Neural progenitor cell (in vitro differentiated cells): ENCODE measurements around the gene TMEM179. TPM values are rescaled to one million over a fixed set of nuclear protein-coding genes. Genes with fewer than 3 reads are reported as not detected.

Experiments used
- DNase-seq: peaks from one replicate; pipeline ENCODE4 v3.0.0-alpha.2; 2016; ENCODE audit warnings: low spot score
- H2AFZ ChIP-seq: fragments of 200-600 bp; sonication (generic); replicated peaks from 2 replicates; pipeline ENCODE4 v1.6.1; 2016; ENCODE audit warnings: antibody characterized with exemption
- H3F3A ChIP-seq: fragments of 200-600 bp; sonication (generic); 2 replicates; pipeline ENCODE4 v1.6.1; 2016; ENCODE audit warnings: antibody characterized with exemption, low read depth
- H3K27ac ChIP-seq: fragments of 200-600 bp; sonication (generic); 2 replicates; pipeline ENCODE4 v1.5.1; 2016; ENCODE audit warnings: mild to moderate bottlenecking
- H3K27me3 ChIP-seq: fragments of 200-600 bp; sonication (generic); 2 replicates; pipeline ENCODE4 v1.6.1; 2016; ENCODE audit warnings: mild to moderate bottlenecking, moderate library complexity
- H3K36me3 ChIP-seq: fragments of 200-600 bp; sonication (generic); 2 replicates; pipeline ENCODE4 v1.5.1; 2016
- H3K4me1 ChIP-seq: fragments of 200-600 bp; sonication (generic); 2 replicates; pipeline ENCODE4 v1.6.1; 2016; ENCODE audit warnings: mixed run types
- H3K4me2 ChIP-seq: fragments of 200-600 bp; sonication (generic); 2 replicates; pipeline ENCODE4 v1.6.1; 2016
- H3K4me3 ChIP-seq: fragments of 200-600 bp; sonication (generic); 2 replicates; pipeline ENCODE4 v1.5.1; 2016
- H3K79me2 ChIP-seq: fragments of 200-600 bp; sonication (generic); 2 replicates; pipeline ENCODE4 v1.6.1; 2016; ENCODE audit warnings: low read depth
- H3K9ac ChIP-seq: fragments of 200-600 bp; sonication (generic); 2 replicates; pipeline ENCODE4 v1.6.1; 2016
- H3K9me3 ChIP-seq: fragments of 200-600 bp; sonication (generic); 2 replicates; pipeline ENCODE4 v1.5.1; 2016; ENCODE audit warnings: low read depth
- H4K20me1 ChIP-seq: fragments of 200-600 bp; sonication (generic); 2 replicates; pipeline ENCODE4 v1.6.1; 2016; ENCODE audit warnings: low read depth
- H3K27ac Mint-ChIP-seq: 3 replicates; pipeline ENCODE4 v1.8.0; 2021; ENCODE audit warnings: mixed read lengths
- H3K27me3 Mint-ChIP-seq: 2 replicates; pipeline ENCODE4 v1.8.0; 2022; ENCODE audit warnings: low read depth, mild to moderate bottlenecking, inconsistent platforms, moderate library complexity, mixed read lengths; ENCODE audit not compliant: insufficient read depth
- H3K36me3 Mint-ChIP-seq: 3 replicates; pipeline ENCODE4 v1.8.0; 2021; ENCODE audit warnings: mixed read lengths
- H3K4me1 Mint-ChIP-seq: 3 replicates; pipeline ENCODE4 v1.8.0; 2021; ENCODE audit warnings: mixed read lengths
- H3K4me3 Mint-ChIP-seq: 3 replicates; pipeline ENCODE4 v1.8.0; 2021; ENCODE audit warnings: mild to moderate bottlenecking, moderate library complexity, mixed read lengths
- H3K9me3 Mint-ChIP-seq: 3 replicates; pipeline ENCODE4 v1.8.0; 2020; ENCODE audit warnings: mixed read lengths
- CTCF ChIP-seq: fragments of 200-600 bp; sonication (generic); IDR thresholded peaks from 2 replicates; pipeline ENCODE4 v1.5.1; 2017; ENCODE audit warnings: antibody characterized with exemption, mild to moderate bottlenecking
- EZH2 ChIP-seq: fragments of 200-600 bp; sonication (generic); IDR thresholded peaks from 2 replicates; pipeline ENCODE4 v1.6.1; 2017; ENCODE audit warnings: antibody characterized with exemption, mild to moderate bottlenecking, moderate library complexity
- EZH2phosphoT487 ChIP-seq: fragments of 200-600 bp; sonication (generic); IDR thresholded peaks from 2 replicates; pipeline ENCODE4 v1.6.1; 2017; ENCODE audit warnings: antibody characterized with exemption
- total RNA-seq: library from RNA; depleted of rRNA; stranded (reverse); fragments of >200 nt; gene quantifications from 2 replicates; pipeline ENCODE4 v1.2.3, GENCODE V29; 2015; ENCODE audit warnings: low replicate concordance

TMEM179 gene
- total RNA-seq, 1 donor from 2014 or later, result 0.77 TPM

GRCh38 chr14:104651876-104652260, 47.3 kb upstream of the TMEM179 start:
- H3K27me3 Mint-ChIP-seq, result peaks cover 14% of the 10 kb centered on the region
- DNase-seq, result no peak
- no peak for TF ChIP-seq CTCF
- TF ChIP-seq EZH2phosphoT487, result no peak
- TF ChIP-seq EZH2, result no peak

GRCh38 chr14:104650981-104651875, 46.7 kb upstream of the TMEM179 start:
- Mint-ChIP-seq H3K27me3 (peaks cover 19% of the 10 kb centered on the region), H3K9me3 (peaks cover 26% of the 10 kb centered on the region), H3K27ac (no peak overlapping the region), H3K4me3 (no peak overlapping the region), H3K36me3 (peaks cover 2% of the 10 kb centered on the region), H3K4me1 (peaks cover 7% of the 10 kb centered on the region)
- Histone ChIP-seq H3K27me3 (peaks cover 8% of the 10 kb centered on the region), H3K36me3 (no peaks in the 10 kb centered on the region), H3K9ac (no peak overlapping the region), H4K20me1 (no peaks in the 10 kb centered on the region), H3K4me2 (no peak overlapping the region), H3K4me1 (no peaks in the 10 kb centered on the region), H3K27ac (no peak overlapping the region), H3K9me3 (no peaks in the 10 kb centered on the region), H3F3A (no peaks in the 10 kb centered on the region), H3K4me3 (no peak overlapping the region), H3K79me2 (no peaks in the 10 kb centered on the region), H2AFZ (no peak overlapping the region)
- TF ChIP-seq EZH2phosphoT487 (no peak), EZH2 (no peak), CTCF (no peak)
- no peak for DNase-seq

More at GRCh38 chr14:104651876-104652260, 47.3 kb upstream of the TMEM179 start:
- H3K4me3 ChIP-seq, result no peak overlapping the region
- H3K4me2 ChIP-seq, result no peak overlapping the region
- Mint-ChIP-seq H3K4me1 (peaks cover 8% of the 10 kb centered on the region), H3K9me3 (peaks cover 26% of the 10 kb centered on the region), H3K27ac (peak overlapping the region; percentile 58), H3K4me3 (no peak overlapping the region), H3K36me3 (peaks cover 2% of the 10 kb centered on the region)
- H3K4me1 ChIP-seq, result no peaks in the 10 kb centered on the region
- H3K27ac ChIP-seq, result no peak overlapping the region
- no peak overlapping the region for H3K9ac ChIP-seq
- no peaks in the 10 kb centered on the region for H3F3A ChIP-seq
- no peaks in the 10 kb centered on the region for H4K20me1 ChIP-seq
- peaks cover 8% of the 10 kb centered on the region for H3K27me3 ChIP-seq
- H3K79me2 ChIP-seq, result no peaks in the 10 kb centered on the region
- H3K36me3 ChIP-seq, result no peaks in the 10 kb centered on the region
- H2AFZ ChIP-seq, result no peak overlapping the region
- H3K9me3 ChIP-seq, result no peaks in the 10 kb centered on the region

- no peaks in the 10 kb centered on the region for H3K9me3 ChIP-seq
- DNase-seq, result peak; percentile 86
- no peaks in the 10 kb centered on the region for H3K4me1 ChIP-seq
- peaks cover 3% of the 10 kb centered on the region for H3K4me1 Mint-ChIP-seq
- H3K4me3 Mint-ChIP-seq, result peak overlapping the region; percentile 82
- no peak overlapping the region for H3K27ac ChIP-seq
- peak; percentile 100 for TF ChIP-seq CTCF
- TF ChIP-seq EZH2phosphoT487, result no peak
- peak; percentile 41 for TF ChIP-seq EZH2
- no peaks in the 10 kb centered on the region for H3F3A ChIP-seq
- H2AFZ ChIP-seq, result peak overlapping the region; percentile 84
- H3K4me3 ChIP-seq, result peak overlapping the region; percentile 62
- H3K27me3 ChIP-seq, result peaks cover 8% of the 10 kb centered on the region
- H3K9ac ChIP-seq, result peak overlapping the region; percentile 3
- peak overlapping the region; percentile 81 for H3K4me2 ChIP-seq
- no peaks in the 10 kb centered on the region for H4K20me1 ChIP-seq
- H3K27ac Mint-ChIP-seq, result no peak overlapping the region
- H3K36me3 ChIP-seq, result no peaks in the 10 kb centered on the region
- H3K27me3 Mint-ChIP-seq, result peaks cover 19% of the 10 kb centered on the region
- H3K9me3 Mint-ChIP-seq, result peaks cover 28% of the 10 kb centered on the region
- H3K79me2 ChIP-seq, result no peaks in the 10 kb centered on the region
- H3K36me3 Mint-ChIP-seq, result peaks cover 2% of the 10 kb centered on the region
These were observed 45.7 kb upstream of the TMEM179 start for GRCh38 chr14:104650057-104650980.
